HG03565 (cell line): ENCODE measurements around the gene PPIF.
"Not testable (repeated sequence)": the region's sequence is repeated elsewhere in the genome, so short reads cannot be mapped to it uniquely, and the experiment has no call there.

Experiments
- ATAC-seq: cut with Tn5 transposase; IDR thresholded peaks from one replicate; pipeline ENCODE4 v1.9.1; 2021; ENCODE audit warnings: mild to moderate bottlenecking, moderate library complexity; ENCODE audit not compliant: unreplicated experiment

PPIF gene

GRCh38 chr10:79329529-79329928 lies 17.7 kb upstream of the PPIF start:
- ATAC-seq: no peak

- ATAC-seq: no peak
These were observed 16.0 kb upstream of the PPIF start for GRCh38 chr10:79331226-79331625.

- ATAC-seq: peak; percentile 82
These were observed 15.6 kb upstream of the PPIF start for GRCh38 chr10:79331709-79332108.

GRCh38 chr10:79332610-79333315 lies 14.5 kb upstream of the PPIF start:
- ATAC-seq: not testable (repeated sequence)

- no peak for ATAC-seq
These were observed 13.8 kb upstream of the PPIF start for GRCh38 chr10:79333513-79333912.

GRCh38 chr10:79334573-79334972 lies 12.7 kb upstream of the PPIF start:
- no peak for ATAC-seq

- ATAC-seq: no peak
These were observed 12.2 kb upstream of the PPIF start for GRCh38 chr10:79335094-79335469.

GRCh38 chr10:79335470-79336235 lies 11.6 kb upstream of the PPIF start:
- no peak for ATAC-seq

GRCh38 chr10:79336276-79336675 lies 11.0 kb upstream of the PPIF start:
- ATAC-seq: no peak

- ATAC-seq: no peak
These were observed 10.5 kb upstream of the PPIF start for GRCh38 chr10:79336739-79337138.

- not testable (repeated sequence) for ATAC-seq
These were observed 9.3 kb upstream of the PPIF start for GRCh38 chr10:79337783-79338469.

GRCh38 chr10:79339266-79339665 lies 8.0 kb upstream of the PPIF start:
- no peak for ATAC-seq

GRCh38 chr10:79340646-79341244 lies 6.5 kb upstream of the PPIF start:
- no peak for ATAC-seq

GRCh38 chr10:79342295-79342761 lies 4.9 kb upstream of the PPIF start:
- ATAC-seq: no peak

GRCh38 chr10:79342811-79343561 lies 4.3 kb upstream of the PPIF start:
- ATAC-seq: no peak

GRCh38 chr10:79344502-79345195 lies 2.6 kb upstream of the PPIF start:
- ATAC-seq: no peak

GRCh38 chr10:79345241-79346011 lies 1.8 kb upstream of the PPIF start:
- no peak for ATAC-seq

GRCh38 chr10:79346012-79346340 lies 1.3 kb upstream of the PPIF start:
- no peak for ATAC-seq
